ENCODE measurements around the gene COA1. TPM values are rescaled to one million over a fixed set of nuclear protein-coding genes. Genes with fewer than 3 reads are reported as not detected.

Gene COA1
- total RNA-seq, 6 experiments from 2014 or later, result 52.5 to 61.5 (median 57.3) TPM

GRCh38 chr7:43727003-43727402 lies 2.3 kb downstream of the COA1 start:
- Mint-ChIP-seq H3K27ac (no peak overlapping the region), H3K4me1 (ENCODE audit: low read depth) (peaks cover 49% of the 10 kb centered on the region), H3K36me3 (ENCODE audit: low read depth) (no peaks in the 10 kb centered on the region), H3K4me3 (peak overlapping the region; percentile 48; the same call in 1 of the 2 replicates), H3K27me3 (ENCODE audit: insufficient read depth) (no peaks in the 10 kb centered on the region; the same call in 1 of the 2 replicates), H3K9me3 (no peaks in the 10 kb centered on the region)
- no peak for DNase-seq
- no peak for TF ChIP-seq CTCF (IDR thresholded peaks at IDR 0.05)

GRCh38 chr7:43726466-43726865 lies 2.9 kb downstream of the COA1 start:
- peaks cover 50% of the 10 kb centered on the region for H3K4me1 Mint-ChIP-seq (ENCODE audit: low read depth)
- no peaks in the 10 kb centered on the region for H3K36me3 Mint-ChIP-seq (ENCODE audit: low read depth)
- H3K4me3 Mint-ChIP-seq, result no peak overlapping the region
- TF ChIP-seq CTCF (IDR thresholded peaks at IDR 0.05), result no peak
- H3K27me3 Mint-ChIP-seq (ENCODE audit: insufficient read depth), result no peaks in the 10 kb centered on the region; the same call in 1 of the 2 replicates
- DNase-seq, result no peak
- no peak overlapping the region for H3K27ac Mint-ChIP-seq
- no peaks in the 10 kb centered on the region for H3K9me3 Mint-ChIP-seq

GRCh38 chr7:43725251-43725650 lies 4.1 kb downstream of the COA1 start:
- H3K4me1 Mint-ChIP-seq (ENCODE audit: low read depth), result peaks cover 58% of the 10 kb centered on the region

GRCh38 chr7:43723007-43723341 lies 6.3 kb downstream of the COA1 start:
- Mint-ChIP-seq H3K27ac (no peak overlapping the region), H3K4me1 (ENCODE audit: low read depth) (peaks cover 61% of the 10 kb centered on the region), H3K4me3 (no peak overlapping the region), H3K27me3 (ENCODE audit: insufficient read depth) (peaks cover 2% of the 10 kb centered on the region; the same call in 1 of the 2 replicates), H3K9me3 (no peaks in the 10 kb centered on the region), H3K36me3 (ENCODE audit: low read depth) (0 out of 2 replicates have a peak, but pooled peaks cover under 1% of the 10 kb centered on the region)
- no peak for TF ChIP-seq CTCF (IDR thresholded peaks at IDR 0.05)
- no peak for DNase-seq

More at GRCh38 chr7:43725251-43725650, 4.1 kb downstream of the COA1 start:
- no peaks in the 10 kb centered on the region for H3K36me3 Mint-ChIP-seq (ENCODE audit: low read depth)
- H3K27ac Mint-ChIP-seq, result no peak overlapping the region
- TF ChIP-seq CTCF (IDR thresholded peaks at IDR 0.05), result no peak
- no peaks in the 10 kb centered on the region for H3K27me3 Mint-ChIP-seq (ENCODE audit: insufficient read depth)
- H3K4me3 Mint-ChIP-seq, result no peak overlapping the region
- no peak for DNase-seq
- no peaks in the 10 kb centered on the region for H3K9me3 Mint-ChIP-seq

GRCh38 chr7:43721193-43721806 lies 8.0 kb downstream of the COA1 start:
- H3K9me3 Mint-ChIP-seq, result no peaks in the 10 kb centered on the region; the same call in 1 of the 2 replicates
- H3K4me1 Mint-ChIP-seq (ENCODE audit: low read depth), result peaks cover 45% of the 10 kb centered on the region
- peaks cover 2% of the 10 kb centered on the region; the same call in 1 of the 2 replicates for H3K27me3 Mint-ChIP-seq (ENCODE audit: insufficient read depth)
- DNase-seq, result peak; percentile 69
- no peak overlapping the region for H3K27ac Mint-ChIP-seq
- H3K36me3 Mint-ChIP-seq (ENCODE audit: low read depth), result peaks cover 11% of the 10 kb centered on the region
- peak; percentile 91 for TF ChIP-seq CTCF (IDR thresholded peaks at IDR 0.05)
- no peak overlapping the region for H3K4me3 Mint-ChIP-seq
